HCT116 (cell line): ENCODE measurements around the gene RAB2B. TPM values are rescaled to one million over a fixed set of nuclear protein-coding genes. Genes with fewer than 3 reads are reported as not detected.

ENCODE experiments used
- ATAC-seq: fragments of 200-7000 bp; cut with Tn5 transposase; 2 replicates; pipeline ENCODE4 v1.9.1; 2020; ENCODE audit warnings: mild to moderate bottlenecking, moderate library complexity
- BruUV-seq: library from RNA; stranded (reverse); fragments of 400-500 nt; replicated peaks from 2 replicates; lab custom pipeline; 2021; lab: Mats Ljungman, UMichigan
- CTCF ChIA-PET: fragments of 300-600 bp; sonication (Branson Sonifier 250); formaldehyde crosslinking; loops from one replicate; lab custom pipeline; 2021; ENCODE audit warnings: antibody characterized with exemption; lab: Charles Lee
- POLR2A ChIA-PET: fragments of 300-600, 350-600 bp; sonication (Branson Sonifier 250); formaldehyde crosslinking; loops from one replicate; lab custom pipeline; 2021; ENCODE audit warnings: antibody characterized with exemption; lab: Charles Lee
- RAD21 ChIA-PET, 2 experiments: fragments of 300-600 bp; sonication (Branson Sonifier 250); formaldehyde crosslinking; loops; one replicate each; lab custom pipeline; 2023; ENCODE audit warnings: low total read pairs in 2 of 2; ENCODE audit not compliant: uncharacterized antibody in 2 of 2, unreplicated experiment in 2 of 2, low non-redundant PET in 1 of 2; lab: Charles Lee
- DNase-seq: peaks from one replicate; pipeline ENCODE4 v3.0.0-alpha.2; 2010; ENCODE audit warnings: low read depth, low spot score
- H2AFZ ChIP-seq: fragments of 200-600 bp; shearing (Covaris generic), sonication (generic); 2 replicates; pipeline ENCODE4 v1.6.1; 2017; ENCODE audit warnings: low read depth, mixed run types, mixed read lengths, antibody characterized with exemption, low read length; ENCODE audit not compliant: poor library complexity, severe bottlenecking
- H3K27ac ChIP-seq: 2 replicates; pipeline ENCODE4 v1.5.1; 2012; ENCODE audit warnings: low read depth, low read length
- H3K27me3 ChIP-seq: fragments of 200-600 bp; sonication (generic); 2 replicates; pipeline ENCODE4 v1.6.1; 2016; ENCODE audit warnings: mixed run types, low read length, mixed read lengths; ENCODE audit not compliant: insufficient read depth
- H3K36me3 ChIP-seq, 2 experiments: fragments of 200-500 bp in 1 of 2; fragments of 200-600 bp in 1 of 2; sonication (Bioruptor generic) in 1 of 2; sonication (generic) in 1 of 2; 2 replicates each; pipeline versions ENCODE4 v1.5.1 to v1.6.1; 2014 to 2016; ENCODE audit warnings: low read length in 2 of 2, inconsistent platforms in 1 of 2, mixed read lengths in 1 of 2, mixed run types in 1 of 2; ENCODE audit not compliant: insufficient read depth in 2 of 2, control insufficient read depth in 1 of 2
- H3K4me1 ChIP-seq, 2 experiments: fragments of 200-600 bp in 1 of 2; sonication (generic) in 1 of 2; 2 replicates each; pipeline versions ENCODE4 v1.5.1 to v1.6.1; 2012 to 2017; ENCODE audit warnings: low read length in 2 of 2, inconsistent platforms in 1 of 2, mild to moderate bottlenecking in 1 of 2, mixed read lengths in 1 of 2, mixed run types in 1 of 2, moderate library complexity in 1 of 2; ENCODE audit not compliant: insufficient read depth in 2 of 2, control insufficient read depth in 1 of 2
- H3K4me2 ChIP-seq: fragments of 200-600 bp; sonication (generic); 2 replicates; pipeline ENCODE4 v1.6.1; 2017; ENCODE audit warnings: mixed run types, low read length, mixed read lengths
- H3K4me3 ChIP-seq, 2 experiments: fragments of 200-600 bp in 1 of 2; sonication (generic) in 1 of 2; replicated peaks in 1 of 2; 2 replicates each; pipeline ENCODE4 v1.5.1; 2011 to 2016; ENCODE audit warnings: low read length in 2 of 2, control low read depth in 1 of 2, low read depth in 1 of 2, mild to moderate bottlenecking in 1 of 2, mixed read lengths in 1 of 2, mixed run types in 1 of 2
- H3K79me2 ChIP-seq: fragments of 200-600 bp; sonication (generic); 2 replicates; pipeline ENCODE4 v1.6.1; 2017; ENCODE audit warnings: mild to moderate bottlenecking, mixed run types, low read length, moderate library complexity, mixed read lengths; ENCODE audit not compliant: insufficient read depth
- H3K9ac ChIP-seq: fragments of 200-600 bp; sonication (generic); 2 replicates; pipeline ENCODE4 v1.6.1; 2016; ENCODE audit warnings: low read length, mixed read lengths
- H3K9me2 ChIP-seq: fragments of 200-600 bp; sonication (generic), shearing (Covaris generic); 2 replicates; pipeline ENCODE4 v1.6.1; 2017; ENCODE audit warnings: mixed run types, mild to moderate bottlenecking, moderate library complexity; ENCODE audit not compliant: insufficient read depth
- H3K9me3 ChIP-seq, 2 experiments: fragments of 200-500 bp in 1 of 2; fragments of 200-600 bp in 1 of 2; sonication (Bioruptor generic) in 1 of 2; sonication (generic) in 1 of 2; 2 replicates each; pipeline ENCODE4 v1.6.1; 2014 to 2017; ENCODE audit warnings: low read length in 2 of 2, mixed read lengths in 2 of 2, inconsistent platforms in 1 of 2, low read depth in 1 of 2, mild to moderate bottlenecking in 1 of 2, mixed run types in 1 of 2, moderate library complexity in 1 of 2; ENCODE audit not compliant: control insufficient read depth in 1 of 2, insufficient read depth in 1 of 2
- H4K20me1 ChIP-seq: fragments of 200-600 bp; sonication (generic), shearing (Covaris generic); 2 replicates; pipeline ENCODE4 v1.6.1; 2017; ENCODE audit warnings: mixed run types, mild to moderate bottlenecking, moderate library complexity; ENCODE audit not compliant: insufficient read depth
- ELF1 ChIP-seq: IDR thresholded peaks from 2 replicates; pipeline ENCODE4 v1.6.1; 2012; ENCODE audit warnings: low read depth, borderline replicate concordance
- EZH2 ChIP-seq: fragments of 200-600 bp; sonication (generic); IDR thresholded peaks from 2 replicates; pipeline ENCODE4 v1.6.1; 2017; ENCODE audit warnings: antibody characterized with exemption, mixed run types
- EZH2phosphoT487 ChIP-seq: fragments of 200-600 bp; IDR thresholded peaks from 2 replicates; pipeline ENCODE4 v1.6.1; 2018; ENCODE audit warnings: antibody characterized with exemption, borderline replicate concordance
- FOSL1 ChIP-seq: IDR thresholded peaks from 2 replicates; pipeline ENCODE4 v1.6.1; 2012; ENCODE audit warnings: low read depth
- JUND ChIP-seq: IDR thresholded peaks from 2 replicates; pipeline ENCODE4 v1.6.1; 2012
- YY1 ChIP-seq: IDR thresholded peaks from 2 replicates; pipeline ENCODE4 v1.6.1; 2011; ENCODE audit warnings: low read length, low read depth, moderate library complexity, mild to moderate bottlenecking; ENCODE audit not compliant: insufficient replicate concordance; ENCODE audit errors: extremely low read depth
- ZNF274 ChIP-seq: fragments of 200-500 bp; sonication (Bioruptor generic); IDR thresholded peaks from 2 replicates; pipeline ENCODE4 v1.6.1; 2014; ENCODE audit warnings: mild to moderate bottlenecking, low read depth, low read length, inconsistent platforms
- intact Hi-C: fragments of 100-400 bp; cut with micrococcal nuclease; formaldehyde crosslinking; loops from 2 replicates; pipeline ENCODE4 v1.10.0; 2022
- total RNA-seq: library from RNA; stranded (reverse); gene quantifications from one replicate; pipeline ENCODE4 v1.2.1, GENCODE V29; 2021; ENCODE audit not compliant: unreplicated experiment

RAB2B gene
- total RNA-seq, 1 experiment from 2014 or later: 24.3 TPM

GRCh38 chr14:21496453-21496852 lies 19.7 kb upstream of the RAB2B start:
- Histone ChIP-seq H3K27me3 (no peaks in the 10 kb centered on the region), H3K27ac (no peak overlapping the region), H3K9me3 (no peaks in the 10 kb centered on the region), H3K4me3 (no peak overlapping the region), H2AFZ (no peak overlapping the region), H4K20me1 (no peaks in the 10 kb centered on the region; the same call in 1 of the 2 replicates), H3K9me2 (no peaks in the 10 kb centered on the region), H3K4me2 (no peak overlapping the region), H3K4me1 (no peaks in the 10 kb centered on the region), H3K36me3 (peaks cover 48 to 56% of the 10 kb centered on the region in 2 experiments), H3K9ac (no peak overlapping the region), H3K79me2 (peaks cover 19% of the 10 kb centered on the region; the same call in 1 of the 2 replicates)
- TF ChIP-seq ZNF274: no peak
- DNase-seq (no peak), ATAC-seq (no peak)
- ChIA-PET CTCF (no interaction called here), RAD21 (no interaction called here), POLR2A (no interaction called here)
- intact Hi-C loops: no loop called here
- no TSS peak for BruUV-seq

GRCh38 chr14:21494902-21495762 lies 18.4 kb upstream of the RAB2B start:
- Histone ChIP-seq H3K27ac (no peak overlapping the region), H3K4me1 (no peaks in the 10 kb centered on the region), H3K9me2 (no peaks in the 10 kb centered on the region), H3K27me3 (no peaks in the 10 kb centered on the region), H3K36me3 (peaks cover 40 to 44% of the 10 kb centered on the region in 2 experiments), H3K9ac (no peak overlapping the region), H3K9me3 (no peaks in the 10 kb centered on the region), H3K4me3 (no peak overlapping the region), H3K79me2 (peaks cover 6% of the 10 kb centered on the region; the same call in 1 of the 2 replicates), H2AFZ (no peak overlapping the region), H4K20me1 (no peaks in the 10 kb centered on the region; the same call in 1 of the 2 replicates), H3K4me2 (no peak overlapping the region)
- ChIA-PET CTCF (interaction anchor here (0.6 to 1.4 kb wide), 3 partner anchors 16 to 524 kb away, joined by 3 read pairs; partner anchors contain the start of gene METTL3), RAD21 (interaction anchor here in 1 of 2 experiments (0.6 kb wide), 1 partner anchor 276 kb away, joined by 4 read pairs; no protein-coding TSS in a partner anchor), POLR2A (interaction anchor here (0.7 kb wide), 1 partner anchor 8 kb away, joined by 3 read pairs; no protein-coding TSS in a partner anchor)
- DNase-seq (no peak), ATAC-seq (no peak)
- no TSS peak for BruUV-seq
- intact Hi-C loops: no loop called here
- TF ChIP-seq JUND: no peak
- no peak for TF ChIP-seq YY1
- TF ChIP-seq ELF1: no peak
- no peak for TF ChIP-seq EZH2
- TF ChIP-seq FOSL1: no peak
- TF ChIP-seq EZH2phosphoT487: no peak
